Renal cortical epithelial cell (primary cell): ENCODE measurements around the gene FEM1A. TPM values are rescaled to one million over a fixed set of nuclear protein-coding genes. Genes with fewer than 3 reads are reported as not detected.

Experiments
- DNase-seq: peaks from one replicate; pipeline ENCODE4 v3.0.0-alpha.2; 2011; ENCODE audit warnings: low read depth
- total RNA-seq: library from RNA; depleted of rRNA; stranded (reverse); fragments of >200 nt; gene quantifications from 2 replicates; pipeline ENCODE4 v1.2.3, GENCODE V29; 2014

Gene FEM1A
- total RNA-seq, 1 donor from 2014 or later = 14.8 TPM

DNA sequence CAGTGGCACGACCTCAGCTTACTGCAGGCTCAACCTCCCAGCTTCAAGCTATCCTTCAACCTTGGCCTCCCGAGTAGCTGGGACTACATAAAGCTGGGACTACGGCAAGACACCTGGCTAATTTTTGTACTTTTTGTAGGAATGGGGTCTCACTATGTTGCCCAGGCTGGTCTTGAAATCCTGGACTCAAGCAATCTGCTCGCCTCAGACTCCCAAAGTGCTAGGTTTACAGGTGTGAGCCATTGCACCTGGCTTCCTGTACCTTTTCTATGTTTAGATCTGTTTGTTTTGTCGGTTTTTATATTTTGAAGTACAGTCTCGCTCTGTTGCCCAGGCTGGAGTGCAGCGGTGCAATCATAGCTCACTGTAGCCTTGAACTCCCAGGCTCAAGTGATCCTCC, 57.5 kb downstream of the FEM1A start:
- DNase-seq = no peak

Other genes with a start within 250 kb of the FEM1A start
- gene SEMA6B, start 232.1 kb upstream of the FEM1A start, total RNA-seq = 0.17 and 0.89 TPM in 2 replicates
- gene TNFAIP8L1, start 152.2 kb upstream of the FEM1A start, total RNA-seq = 3.0 and 5.4 TPM in 2 replicates
- 52.1 and 140 TPM in 2 replicates for gene MYDGF, start 121.4 kb upstream of the FEM1A start, total RNA-seq
- gene DPP9, start 67.9 kb upstream of the FEM1A start, total RNA-seq = 21.5 and 37.4 TPM in 2 replicates
- gene TICAM1, start 40.0 kb downstream of the FEM1A start, total RNA-seq = 9.0 and 9.6 TPM in 2 replicates
- gene PLIN3, start 75.9 kb downstream of the FEM1A start, total RNA-seq = 348 and 378 TPM in 2 replicates
- not detected in 2 replicates for gene ARRDC5, start 111.2 kb downstream of the FEM1A start, total RNA-seq
- 18.0 and 26.2 TPM in 2 replicates for gene UHRF1, start 117.8 kb downstream of the FEM1A start, total RNA-seq
- 8.7 and 47.0 TPM in 2 replicates for gene KDM4B, start 177.4 kb downstream of the FEM1A start, total RNA-seq